Rectal smooth muscle tissue (tissue), 1 donor: ENCODE measurements around the gene EXOG.
"Not testable (repeated sequence)": the region's sequence is repeated elsewhere in the genome, so short reads cannot be mapped to it uniquely, and the experiment has no call there.

Source experiments
- H3K27ac ChIP-seq: one replicate; pipeline ENCODE4 v1.7.0; 2013; ENCODE audit warnings: low read depth, low read length, inconsistent platforms
- H3K27me3 ChIP-seq: one replicate; pipeline ENCODE4 v1.7.0; 2013; ENCODE audit warnings: low read length; ENCODE audit not compliant: control insufficient read depth, insufficient read depth
- H3K36me3 ChIP-seq: one replicate; pipeline ENCODE4 v1.7.0; 2013; ENCODE audit warnings: low read length; ENCODE audit not compliant: control insufficient read depth, insufficient read depth
- H3K4me1 ChIP-seq: one replicate; pipeline ENCODE4 v1.7.0; 2013; ENCODE audit warnings: low read length; ENCODE audit not compliant: control insufficient read depth, insufficient read depth
- H3K4me3 ChIP-seq: one replicate; pipeline ENCODE4 v1.7.0; 2013; ENCODE audit warnings: low read length
- H3K9ac ChIP-seq: one replicate; pipeline ENCODE4 v1.7.0; 2013; ENCODE audit warnings: low read length

EXOG gene

DNA sequence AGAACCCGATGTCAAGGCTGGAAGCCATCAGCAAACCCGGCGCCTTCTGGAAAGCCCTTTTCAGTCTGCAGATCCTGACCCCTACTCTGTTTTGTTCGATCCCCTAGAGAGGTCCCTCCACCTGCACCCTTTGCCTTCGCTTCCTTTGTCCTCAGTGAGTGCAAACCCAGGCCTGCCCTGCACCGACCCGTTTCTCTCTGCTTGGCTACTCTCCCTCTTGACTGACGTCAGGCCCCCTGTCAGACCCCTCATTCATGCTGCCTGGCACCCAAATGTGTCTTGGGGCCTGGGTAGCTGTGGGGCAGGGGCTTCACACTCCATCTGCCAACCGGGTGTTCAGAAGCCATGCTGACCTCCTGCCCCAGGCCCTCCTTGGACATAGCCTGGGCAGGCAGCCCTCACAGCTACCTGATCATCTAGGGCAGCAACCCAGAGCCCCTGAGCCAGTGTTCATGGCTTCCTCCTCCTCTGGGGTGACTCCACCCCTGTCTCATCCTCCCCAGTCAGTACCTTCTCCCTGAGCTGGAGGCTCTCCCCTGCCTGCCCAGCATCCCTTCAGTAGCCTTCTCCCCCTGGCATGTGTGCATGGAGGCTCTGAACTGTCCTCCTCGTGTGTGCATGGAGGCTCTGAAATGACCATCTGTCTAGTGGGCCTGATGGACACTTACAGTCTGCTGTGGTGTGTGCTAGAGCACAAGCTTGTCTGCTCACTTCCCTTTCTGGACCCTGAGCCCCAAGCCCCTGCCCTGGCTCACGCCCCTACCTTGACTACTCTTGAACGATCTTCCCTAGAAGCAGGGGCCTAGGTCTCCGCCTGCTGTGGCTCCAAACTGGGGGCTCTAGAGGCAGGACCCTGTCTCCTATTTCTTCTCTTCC, 69.4 kb downstream of the EXOG start:
- no peak overlapping the region for H3K9ac ChIP-seq
- no peak overlapping the region for H3K27ac ChIP-seq
- no peaks in the 10 kb centered on the region for H3K27me3 ChIP-seq
- no peaks in the 10 kb centered on the region for H3K36me3 ChIP-seq
- no peak overlapping the region for H3K4me3 ChIP-seq
- H3K4me1 ChIP-seq = no peaks in the 10 kb centered on the region

DNA sequence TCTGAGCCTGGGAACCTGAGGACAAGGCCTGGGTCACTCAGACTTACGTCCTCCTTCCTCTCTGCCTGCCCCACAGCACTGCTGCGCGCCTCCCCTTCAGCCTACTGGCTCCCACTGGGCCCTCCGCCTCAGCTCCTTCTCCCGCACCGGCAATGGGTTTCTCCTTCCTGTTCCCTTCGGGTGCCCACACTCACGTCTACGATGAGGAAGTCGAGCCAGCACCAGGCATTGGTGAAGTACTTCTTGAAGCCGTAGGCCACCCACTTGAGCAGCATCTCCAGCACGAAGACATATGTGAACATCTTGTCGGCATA, 70.0 kb downstream of the EXOG start:
- no peak overlapping the region for H3K9ac ChIP-seq

DNA sequence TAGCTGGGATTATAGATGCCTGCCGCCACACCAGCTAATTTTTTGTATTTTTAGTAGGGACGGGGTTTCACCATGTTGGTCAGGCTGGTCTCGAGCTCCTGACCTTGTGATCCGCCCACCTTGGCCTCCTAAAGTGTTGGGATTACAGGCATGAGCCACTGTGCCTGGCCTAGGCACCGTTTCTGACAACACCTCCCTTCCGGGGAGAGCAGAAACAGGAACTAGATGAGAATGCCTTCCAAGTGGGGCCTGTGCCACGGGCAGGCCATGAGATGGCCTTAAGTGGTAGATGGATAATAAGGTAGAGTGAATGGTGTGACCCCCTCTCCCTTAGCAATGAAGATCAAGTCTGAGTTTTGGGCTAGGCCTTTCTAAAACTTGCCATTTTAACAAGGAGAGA, 70.7 kb downstream of the EXOG start:
- H3K27ac ChIP-seq, H3K9ac ChIP-seq, H3K4me3 ChIP-seq, H3K27me3 ChIP-seq, H3K36me3 ChIP-seq, H3K4me1 ChIP-seq: not testable (repeated sequence)

More for the DNA sequence above, 70.0 kb downstream of the EXOG start:
- no peaks in the 10 kb centered on the region for H3K36me3 ChIP-seq
- no peaks in the 10 kb centered on the region for H3K4me1 ChIP-seq
- H3K27ac ChIP-seq = no peak overlapping the region
- H3K4me3 ChIP-seq = no peak overlapping the region
- H3K27me3 ChIP-seq = no peaks in the 10 kb centered on the region

DNA sequence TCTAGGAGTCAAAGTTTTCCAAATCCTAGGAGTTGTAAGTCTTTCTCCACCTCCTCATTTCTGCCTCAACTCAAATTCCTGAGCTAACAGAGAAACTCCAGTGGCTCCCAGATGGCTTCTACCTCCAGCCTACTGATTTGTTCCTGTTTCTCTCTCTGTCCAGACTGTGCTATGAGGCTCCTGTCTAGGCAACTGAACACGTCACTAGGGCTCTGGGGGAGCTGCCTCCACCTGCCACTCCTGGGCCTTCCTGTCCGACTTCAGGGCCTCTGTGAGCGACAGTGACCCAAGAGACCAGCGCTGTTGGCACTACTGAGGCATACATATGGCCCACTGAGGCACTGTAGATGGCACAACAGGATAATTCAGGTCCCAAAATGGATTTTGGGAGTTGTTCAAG, 71.4 kb downstream of the EXOG start:
- Histone ChIP-seq H3K4me3 (no peak overlapping the region), H3K36me3 (no peaks in the 10 kb centered on the region), H3K9ac (no peak overlapping the region), H3K27me3 (no peaks in the 10 kb centered on the region), H3K4me1 (no peaks in the 10 kb centered on the region), H3K27ac (no peak overlapping the region)

DNA sequence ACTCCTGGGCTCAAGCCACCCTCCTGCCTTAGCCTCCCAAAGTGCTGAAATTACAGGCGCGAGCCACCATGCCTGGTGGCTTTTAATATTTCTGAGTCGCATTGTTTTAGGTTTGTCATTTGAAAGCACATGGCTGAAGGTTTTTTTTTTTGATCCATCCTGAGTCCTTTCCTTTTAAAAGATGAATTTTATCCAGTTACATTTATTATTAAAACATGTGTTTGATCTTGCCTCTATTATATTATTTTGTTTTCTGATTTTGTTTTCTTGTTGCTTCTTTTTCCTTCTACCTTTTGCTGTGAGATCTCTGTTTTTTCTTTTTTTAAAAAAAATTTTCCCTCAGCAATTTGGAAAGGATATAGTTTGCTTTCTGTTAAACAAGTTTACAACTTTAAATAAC, 77.0 kb downstream of the EXOG start:
- H3K27ac ChIP-seq = no peak overlapping the region
- no peak overlapping the region for H3K9ac ChIP-seq
- no peaks in the 10 kb centered on the region for H3K27me3 ChIP-seq
- no peaks in the 10 kb centered on the region for H3K36me3 ChIP-seq
- no peaks in the 10 kb centered on the region for H3K4me1 ChIP-seq
- H3K4me3 ChIP-seq = no peak overlapping the region

DNA sequence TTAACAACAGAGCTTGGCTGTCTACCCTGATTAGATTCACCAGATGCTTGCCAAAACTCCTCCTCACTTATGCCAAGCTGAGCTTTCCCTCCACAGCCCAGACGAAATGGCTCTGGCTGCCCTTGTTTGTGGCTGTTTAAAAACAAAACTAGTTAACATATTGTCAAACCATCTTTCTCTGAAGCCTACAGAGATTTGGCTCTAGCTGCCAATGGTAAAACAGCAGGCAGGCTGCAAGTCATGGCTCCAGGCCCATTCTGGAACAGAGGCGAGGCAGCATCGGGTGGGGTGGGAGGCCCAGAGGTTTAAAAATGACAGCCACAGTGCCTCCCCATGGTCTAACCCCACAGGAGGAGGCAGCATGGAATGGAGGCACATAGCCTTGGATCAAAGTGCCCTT, 77.4 kb downstream of the EXOG start:
- Histone ChIP-seq H3K36me3 (no peaks in the 10 kb centered on the region), H3K27me3 (no peaks in the 10 kb centered on the region), H3K27ac (no peak overlapping the region), H3K9ac (no peak overlapping the region), H3K4me1 (no peaks in the 10 kb centered on the region), H3K4me3 (no peak overlapping the region)

DNA sequence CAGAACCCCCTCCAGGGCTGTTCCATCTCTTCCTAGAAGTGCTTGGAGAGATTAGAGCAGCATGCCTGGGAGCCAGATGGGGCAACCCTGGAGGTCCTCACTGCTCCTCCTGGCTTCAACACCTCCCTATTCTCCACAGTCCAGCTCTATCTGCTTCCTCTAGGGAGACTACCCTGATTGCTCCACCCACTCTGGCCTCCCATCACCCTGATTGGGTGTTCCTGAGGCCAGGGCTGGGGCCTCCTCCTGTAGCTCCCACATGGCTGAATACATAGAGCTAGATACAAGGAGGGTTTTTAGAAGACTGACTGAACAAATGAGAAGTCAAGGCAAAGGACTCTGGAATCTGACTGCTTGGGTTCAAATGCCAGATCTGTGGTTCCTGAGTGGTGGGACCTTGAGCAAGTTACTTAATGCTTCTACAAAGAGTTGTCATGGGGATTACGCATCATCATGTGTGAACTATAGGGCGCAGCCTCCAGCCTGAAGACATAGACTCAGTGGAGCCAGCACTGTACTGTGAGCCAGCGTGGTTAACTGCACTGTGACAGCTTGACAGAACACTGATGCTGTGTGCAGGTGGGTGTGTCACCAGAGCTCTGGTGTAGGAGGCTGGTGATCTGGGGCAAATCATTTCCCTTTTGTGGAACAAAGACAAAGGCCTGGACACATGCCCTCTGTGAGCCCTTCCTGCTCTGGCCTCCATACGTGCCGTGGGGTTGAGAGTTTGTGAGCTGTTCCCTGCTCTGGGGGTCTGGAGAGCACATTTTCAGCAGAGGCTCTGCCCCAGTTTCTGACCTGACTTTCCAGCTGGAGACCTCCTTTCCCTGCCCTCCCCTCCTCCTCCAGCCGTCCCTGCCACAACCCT, 78.5 kb downstream of the EXOG start:
- Histone ChIP-seq H3K36me3 (no peaks in the 10 kb centered on the region), H3K27me3 (no peaks in the 10 kb centered on the region), H3K27ac (no peak overlapping the region), H3K9ac (no peak overlapping the region), H3K4me1 (no peaks in the 10 kb centered on the region), H3K4me3 (no peak overlapping the region)

DNA sequence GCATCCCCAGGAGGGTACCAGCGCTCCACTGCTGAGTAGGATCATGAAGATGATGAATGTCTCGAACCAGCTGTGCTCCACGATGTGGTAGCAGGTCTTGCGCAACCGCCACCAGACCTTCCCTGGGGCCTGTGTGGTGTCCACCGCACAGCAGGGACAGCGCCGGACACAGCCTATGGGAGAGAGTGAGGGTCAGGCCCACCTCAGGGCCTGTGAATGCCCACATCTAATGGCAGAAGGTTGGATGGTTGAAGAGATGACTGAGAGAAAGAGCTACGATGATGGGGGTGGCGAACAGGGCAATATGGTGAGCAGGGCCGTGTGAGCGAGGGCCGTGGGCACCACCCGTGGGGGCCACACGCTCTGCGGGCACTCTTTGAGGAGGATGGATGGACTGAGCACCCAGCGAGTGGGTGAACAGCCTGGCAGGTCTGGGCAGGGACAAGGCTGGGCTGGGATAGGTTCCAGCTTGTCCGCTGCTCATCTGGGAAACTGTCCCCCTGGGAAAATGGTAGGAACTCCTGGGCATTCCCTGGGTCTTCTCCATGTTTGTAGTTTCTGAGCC, 79.2 kb downstream of the EXOG start:
- no peaks in the 10 kb centered on the region for H3K4me1 ChIP-seq
- no peaks in the 10 kb centered on the region for H3K36me3 ChIP-seq
- H3K4me3 ChIP-seq = no peak overlapping the region
- H3K9ac ChIP-seq = no peak overlapping the region
- H3K27me3 ChIP-seq = no peaks in the 10 kb centered on the region
- H3K27ac ChIP-seq = no peak overlapping the region
